Endodermal cell (in vitro differentiated cells): ENCODE results near the gene ETAA1. TPM values are rescaled to one million over a fixed set of nuclear protein-coding genes. Genes with fewer than 3 reads are reported as not detected.

Experiments
- DNase-seq: peaks from one replicate; pipeline ENCODE4 v3.0.0-alpha.2; 2017
- H3K27ac ChIP-seq: 2 replicates; pipeline ENCODE4 v1.5.1; 2013; ENCODE audit warnings: mild to moderate bottlenecking, low read depth, low read length, moderate library complexity
- H3K27me3 ChIP-seq: 2 replicates; pipeline ENCODE4 v1.6.1; 2013; ENCODE audit warnings: mild to moderate bottlenecking, low read length, moderate library complexity; ENCODE audit not compliant: insufficient read depth, control insufficient read depth, poor library complexity, severe bottlenecking
- H3K36me3 ChIP-seq: 2 replicates; pipeline ENCODE4 v1.7.0; 2013; ENCODE audit warnings: mild to moderate bottlenecking, low read length, moderate library complexity; ENCODE audit not compliant: control insufficient read depth, insufficient read depth
- H3K4me1 ChIP-seq: one replicate; pipeline ENCODE4 v1.7.0; 2013; ENCODE audit warnings: low read length; ENCODE audit not compliant: control insufficient read depth, insufficient read depth
- H3K4me3 ChIP-seq: 2 replicates; pipeline ENCODE4 v1.5.1; 2013; ENCODE audit warnings: mild to moderate bottlenecking, low read length, moderate library complexity
- H3K9ac ChIP-seq: 2 replicates; pipeline ENCODE4 v1.6.1; 2013; ENCODE audit warnings: mild to moderate bottlenecking, low read length, moderate library complexity; ENCODE audit not compliant: poor library complexity, severe bottlenecking; ENCODE audit errors: extremely low read depth
- H3K9me3 ChIP-seq: 2 replicates; pipeline ENCODE4 v1.6.1; 2013; ENCODE audit warnings: mild to moderate bottlenecking, low read length, moderate library complexity; ENCODE audit not compliant: control insufficient read depth
- H3K27ac Mint-ChIP-seq: 2 replicates; pipeline ENCODE4 v1.8.0; 2020; ENCODE audit warnings: mixed read lengths
- H3K27me3 Mint-ChIP-seq: 2 replicates; pipeline ENCODE4 v1.8.0; 2021; ENCODE audit warnings: mild to moderate bottlenecking, mixed read lengths; ENCODE audit not compliant: insufficient read depth
- H3K36me3 Mint-ChIP-seq: 2 replicates; pipeline ENCODE4 v1.8.0; 2020; ENCODE audit warnings: low read depth, mixed read lengths
- H3K4me1 Mint-ChIP-seq: 2 replicates; pipeline ENCODE4 v1.8.0; 2020; ENCODE audit warnings: mixed read lengths
- H3K4me3 Mint-ChIP-seq: 2 replicates; pipeline ENCODE4 v1.8.0; 2020; ENCODE audit warnings: mild to moderate bottlenecking, moderate library complexity, mixed read lengths
- H3K9me3 Mint-ChIP-seq: 2 replicates; pipeline ENCODE4 v1.8.0; 2020; ENCODE audit warnings: mild to moderate bottlenecking, mixed read lengths
- WGBS, 2 experiments: methylation state at CpG; one replicate each; pipeline versions ENCODE4 v1.1.5 to v1.1.7; 2013; ENCODE audit warnings: missing lambda C conversion rate in 2 of 2, mixed read lengths in 1 of 2; ENCODE audit not compliant: insufficient coverage in 1 of 2, insufficient read length in 1 of 2; 5-methylcytosine and 5-hydroxymethylcytosine counted together
- total RNA-seq, 2 donors: library from RNA; stranded (reverse); fragmentation: NEBNext Ultra II Directional in 1 of 2; extraction: Animal tissue kit (Norgen Biotek cat#: 25700) in 1 of 2; gene quantifications; 2 replicates in 1 of 2; 3 replicates in 1 of 2; pipeline ENCODE4 v1.2.1, GENCODE V29; 2021
- TF ChIP-seq, protein P1 (sequence below): fragments of 200-600 bp; sonication (generic); conservative IDR thresholded peaks from 2 replicates; pipeline ENCODE4 v1.5.0; 2021; ENCODE audit warnings: antibody characterized with exemption, mild to moderate bottlenecking

ETAA1 gene
- total RNA-seq, 2 donors from 2014 or later, result 18.9 to 21.3 TPM

DNA sequence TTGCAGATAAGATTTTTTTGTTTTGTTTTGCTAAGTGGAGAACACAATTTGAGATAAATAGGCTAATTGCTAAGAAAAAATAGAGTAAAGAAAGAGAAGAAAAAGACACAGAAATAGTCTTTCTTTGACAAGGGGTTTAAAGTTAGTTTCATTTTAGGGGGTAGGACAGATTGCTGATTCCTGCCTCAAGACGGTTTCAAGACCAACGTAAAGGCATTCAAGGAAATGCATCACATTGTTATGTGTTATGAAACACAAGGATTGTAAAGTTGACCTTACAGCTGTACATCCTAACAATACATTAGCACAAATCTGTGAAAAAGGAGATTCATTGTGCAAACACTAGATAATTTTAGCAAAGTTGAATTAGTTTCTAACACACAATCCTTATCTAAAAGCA lies 22.7 kb upstream of the ETAA1 start:
- Mint-ChIP-seq H3K36me3 (peaks cover 5% of the 10 kb centered on the region), H3K4me1 (no peaks in the 10 kb centered on the region), H3K27ac (no peak overlapping the region), H3K4me3 (no peak overlapping the region), H3K9me3 (peaks cover 17% of the 10 kb centered on the region), H3K27me3 (no peaks in the 10 kb centered on the region)
- H3K36me3 ChIP-seq, result no peaks in the 10 kb centered on the region
- 86% methylated on average over 2 of the region's 2 CpGs; no CpG with 5 or more reads in 1 of the 2 experiments for WGBS, 2 experiments
- H3K9ac ChIP-seq, result no peak overlapping the region
- H3K4me3 ChIP-seq, result no peak overlapping the region
- no peaks in the 10 kb centered on the region for H3K27me3 ChIP-seq
- no peaks in the 10 kb centered on the region for H3K4me1 ChIP-seq
- TF ChIP-seq, protein P1, sequence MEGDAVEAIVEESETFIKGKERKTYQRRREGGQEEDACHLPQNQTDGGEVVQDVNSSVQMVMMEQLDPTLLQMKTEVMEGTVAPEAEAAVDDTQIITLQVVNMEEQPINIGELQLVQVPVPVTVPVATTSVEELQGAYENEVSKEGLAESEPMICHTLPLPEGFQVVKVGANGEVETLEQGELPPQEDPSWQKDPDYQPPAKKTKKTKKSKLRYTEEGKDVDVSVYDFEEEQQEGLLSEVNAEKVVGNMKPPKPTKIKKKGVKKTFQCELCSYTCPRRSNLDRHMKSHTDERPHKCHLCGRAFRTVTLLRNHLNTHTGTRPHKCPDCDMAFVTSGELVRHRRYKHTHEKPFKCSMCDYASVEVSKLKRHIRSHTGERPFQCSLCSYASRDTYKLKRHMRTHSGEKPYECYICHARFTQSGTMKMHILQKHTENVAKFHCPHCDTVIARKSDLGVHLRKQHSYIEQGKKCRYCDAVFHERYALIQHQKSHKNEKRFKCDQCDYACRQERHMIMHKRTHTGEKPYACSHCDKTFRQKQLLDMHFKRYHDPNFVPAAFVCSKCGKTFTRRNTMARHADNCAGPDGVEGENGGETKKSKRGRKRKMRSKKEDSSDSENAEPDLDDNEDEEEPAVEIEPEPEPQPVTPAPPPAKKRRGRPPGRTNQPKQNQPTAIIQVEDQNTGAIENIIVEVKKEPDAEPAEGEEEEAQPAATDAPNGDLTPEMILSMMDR, result no peak
- no peak for DNase-seq
- no peaks in the 10 kb centered on the region for H3K9me3 ChIP-seq
- no peak overlapping the region for H3K27ac ChIP-seq

GRCh38 chr2:67374949-67375348 lies 22.2 kb upstream of the ETAA1 start:
- 83 to 89% methylated on average over 1 of the region's 1 CpG for WGBS, 2 experiments
- H3K4me1 ChIP-seq, result no peaks in the 10 kb centered on the region
- H3K4me3 Mint-ChIP-seq, result no peak overlapping the region
- H3K36me3 Mint-ChIP-seq, result peaks cover 5% of the 10 kb centered on the region
- no peak overlapping the region for H3K9ac ChIP-seq
- no peak overlapping the region for H3K27ac Mint-ChIP-seq
- H3K9me3 Mint-ChIP-seq, result peaks cover 17% of the 10 kb centered on the region
- H3K27ac ChIP-seq, result no peak overlapping the region
- H3K4me1 Mint-ChIP-seq, result no peaks in the 10 kb centered on the region
- no peaks in the 10 kb centered on the region for H3K9me3 ChIP-seq
- H3K27me3 ChIP-seq, result no peaks in the 10 kb centered on the region
- TF ChIP-seq, protein P1, result no peak
- no peaks in the 10 kb centered on the region for H3K27me3 Mint-ChIP-seq
- H3K4me3 ChIP-seq, result no peak overlapping the region
- DNase-seq, result no peak
- H3K36me3 ChIP-seq, result no peaks in the 10 kb centered on the region

DNA sequence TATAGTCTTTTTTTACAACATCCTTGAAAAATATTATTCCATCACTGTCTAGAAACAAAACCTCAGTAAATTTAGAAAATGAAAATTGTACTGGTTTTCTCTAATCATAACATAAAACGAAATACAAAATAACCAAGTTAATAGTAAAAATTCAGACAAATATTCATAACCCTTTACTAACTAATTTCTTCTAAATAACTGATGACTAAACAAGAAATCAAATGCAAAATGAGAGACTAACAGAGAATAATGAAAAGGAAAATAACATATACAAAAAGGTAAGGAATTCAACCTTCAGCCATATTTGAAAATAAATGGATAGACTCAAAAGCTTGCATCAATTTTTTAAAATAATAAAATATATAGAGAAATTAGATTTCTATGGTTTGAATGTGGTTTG lies 18.6 kb upstream of the ETAA1 start:
- no peaks in the 10 kb centered on the region for H3K9me3 ChIP-seq
- H3K4me3 ChIP-seq, result no peak overlapping the region
- no peak for DNase-seq
- WGBS, 2 experiments, result 100% methylated on average over 1 of the region's 1 CpG; no CpG with 5 or more reads in 1 of the 2 experiments
- H3K4me1 ChIP-seq, result no peaks in the 10 kb centered on the region
- no peaks in the 10 kb centered on the region for H3K27me3 ChIP-seq
- H3K36me3 Mint-ChIP-seq, result no peaks in the 10 kb centered on the region
- H3K9me3 Mint-ChIP-seq, result peaks cover 7% of the 10 kb centered on the region
- no peak overlapping the region for H3K4me3 Mint-ChIP-seq
- H3K9ac ChIP-seq, result no peak overlapping the region
- H3K27ac ChIP-seq, result no peak overlapping the region
- TF ChIP-seq, protein P1, result no peak
- H3K27me3 Mint-ChIP-seq, result no peaks in the 10 kb centered on the region
- no peaks in the 10 kb centered on the region for H3K4me1 Mint-ChIP-seq
- no peaks in the 10 kb centered on the region for H3K36me3 ChIP-seq
- H3K27ac Mint-ChIP-seq, result no peak overlapping the region
